8988T (cell line): ENCODE data around the gene ASB5.
"Not testable (repeated sequence)": the region's sequence is repeated elsewhere in the genome, so short reads cannot be mapped to it uniquely, and the experiment has no call there.

Source experiments
- DNase-seq: peaks from one replicate; pipeline ENCODE4 v3.0.0; 2011

The ASB5 gene

DNA sequence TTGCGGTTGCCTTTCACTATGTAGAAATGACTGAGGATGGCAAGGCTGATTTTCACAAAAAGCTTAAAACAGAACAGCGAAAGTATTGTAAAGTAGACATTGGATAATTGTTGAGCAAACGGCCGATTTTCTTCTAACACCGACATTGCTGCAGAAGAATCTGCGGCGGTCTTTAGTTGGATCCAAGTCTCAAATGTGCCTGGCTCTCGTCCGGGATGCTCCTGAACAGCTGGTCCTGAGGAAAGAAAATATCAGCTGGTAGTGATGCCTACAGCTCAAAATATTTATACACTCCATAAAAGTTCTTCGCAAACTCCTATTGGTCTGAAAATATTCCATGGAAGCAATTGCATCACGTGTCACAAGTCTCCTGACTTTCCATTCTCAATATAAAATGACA lies at the start of gene ASB5:
ASB5 (minus strand) TSS at position 260 of the 400 bp plus-strand sequence; CDS start at position 146, 114 bp downstream.
- DNase-seq: no peak

GRCh38 chr4:176313596-176314336 lies 44.7 kb upstream of the ASB5 start:
- no peak for DNase-seq

DNA sequence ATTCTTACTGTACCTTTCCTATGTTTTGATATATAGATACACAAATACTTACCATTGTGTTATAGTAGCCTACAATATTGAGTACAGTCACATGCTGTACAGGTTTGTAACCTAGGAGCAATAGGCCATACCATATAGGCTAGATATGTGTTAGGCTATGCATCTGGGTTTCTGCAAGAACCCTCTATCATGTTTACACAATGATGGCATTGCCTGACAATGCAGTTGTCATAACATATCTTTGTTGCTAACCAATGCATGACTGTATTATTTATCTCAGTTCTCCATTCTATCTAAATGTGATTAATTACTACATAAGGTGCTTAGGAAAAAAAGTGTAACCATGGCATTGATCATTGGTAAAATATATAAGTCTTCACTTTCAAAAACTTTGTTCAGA lies 40.8 kb upstream of the ASB5 start:
- no peak for DNase-seq

DNA sequence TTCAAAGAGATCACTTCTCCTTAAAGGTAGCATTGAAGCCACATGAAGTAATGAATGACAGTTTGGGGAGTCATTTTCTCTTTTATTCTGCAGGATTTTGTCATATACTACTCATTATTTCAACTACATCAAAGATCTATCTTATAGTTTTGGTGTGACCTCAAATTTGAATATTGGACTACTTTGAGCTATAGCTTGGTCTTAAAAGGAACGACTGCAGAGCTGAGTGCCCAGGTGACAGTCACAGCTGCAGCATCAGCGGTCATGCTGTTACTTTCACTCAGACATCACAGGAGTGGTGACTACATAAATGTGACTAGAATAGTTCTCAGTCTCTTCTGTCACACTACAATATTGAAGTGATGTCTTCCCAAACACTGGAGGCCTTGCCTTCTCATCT lies 40.0 kb upstream of the ASB5 start:
- DNase-seq: no peak

- DNase-seq: no peak
Observed at GRCh38 chr4:176308441-176308840, 39.4 kb upstream of the ASB5 start.

GRCh38 chr4:176307666-176307930 lies 38.6 kb upstream of the ASB5 start:
- DNase-seq: no peak

DNA sequence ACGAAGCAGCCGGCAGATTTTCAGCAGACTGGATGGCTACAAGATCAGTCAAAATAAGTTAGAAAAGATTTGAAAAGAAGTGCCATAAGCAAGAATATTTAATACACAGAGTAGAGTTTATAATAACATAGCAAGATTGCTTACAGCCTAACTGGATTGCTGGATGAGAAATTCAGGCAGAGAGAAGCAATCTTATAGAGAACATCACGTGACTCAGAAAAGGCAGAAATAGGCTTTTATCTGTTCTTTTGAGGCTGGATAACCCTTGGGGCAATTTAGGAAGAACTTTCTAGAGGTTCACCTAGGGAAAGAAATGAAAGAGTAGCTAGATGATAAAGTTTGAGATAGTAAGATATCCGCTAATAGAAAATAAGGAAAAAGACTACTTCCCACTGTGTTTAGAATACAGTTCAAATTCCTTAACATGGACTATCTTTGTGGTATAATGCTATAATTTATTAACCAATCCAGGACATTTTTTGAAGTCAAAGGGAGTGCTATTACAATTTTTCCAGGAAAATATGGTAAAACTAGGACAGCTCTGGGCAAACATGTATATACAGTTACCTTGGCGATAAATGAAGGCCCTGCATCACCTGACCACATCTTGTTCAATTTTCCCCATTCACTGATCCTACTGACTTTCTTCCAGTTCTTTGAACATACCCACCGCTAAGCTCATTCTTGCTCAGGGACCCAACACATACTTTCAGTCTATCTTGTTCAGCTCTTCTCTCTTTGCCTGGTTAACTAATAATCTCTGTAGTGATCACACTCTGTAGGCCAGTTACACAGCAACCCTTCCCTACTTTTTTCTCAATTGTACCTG lies 38.0 kb upstream of the ASB5 start:
- no peak for DNase-seq

- no peak for DNase-seq
Observed at GRCh38 chr4:176303938-176304337, 34.9 kb upstream of the ASB5 start.

DNA sequence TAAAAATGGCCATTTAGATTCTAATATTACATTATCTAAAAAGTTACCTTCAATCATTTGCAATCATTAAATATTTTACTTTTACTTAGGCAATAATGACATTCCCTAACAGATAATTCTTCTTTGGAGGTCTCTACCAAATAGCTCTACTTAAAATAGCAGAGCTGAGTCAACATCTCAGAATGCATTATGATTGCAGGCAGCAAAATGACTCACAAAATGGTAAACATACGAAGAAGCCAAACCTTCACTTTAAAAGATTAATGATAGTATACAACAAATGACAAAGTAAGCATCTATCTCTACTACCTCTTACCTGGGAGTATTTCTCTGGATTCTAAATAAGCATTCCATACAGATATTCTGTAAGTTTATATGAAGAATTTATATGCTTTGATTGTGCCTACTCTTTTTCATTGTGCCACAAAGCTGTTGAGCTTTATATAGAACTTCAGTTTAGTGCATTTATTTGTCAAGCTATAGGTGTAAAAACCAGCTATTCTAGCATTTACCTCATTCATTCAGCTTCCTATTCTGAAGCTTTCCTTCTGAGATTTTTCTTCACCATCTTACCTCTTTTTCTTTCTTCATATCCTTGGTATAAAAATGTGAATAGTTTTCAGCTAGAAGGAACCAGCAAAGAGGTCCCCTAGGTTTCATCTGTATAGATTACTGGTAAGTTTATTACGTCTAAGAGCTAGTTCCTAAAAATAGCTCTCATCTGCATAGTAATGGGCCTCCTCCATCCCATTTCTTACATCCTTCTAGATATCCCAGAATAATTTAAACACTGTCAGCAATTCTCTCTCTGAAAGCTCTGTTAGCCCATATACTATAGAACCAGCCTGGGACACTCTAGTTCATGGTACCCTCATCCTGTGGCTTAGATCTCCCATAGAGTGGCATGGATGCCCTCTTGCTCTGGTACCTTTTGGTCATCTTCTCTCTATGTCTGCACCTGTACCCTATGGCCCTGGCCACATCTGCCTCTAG lies 33.6 kb upstream of the ASB5 start:
- DNase-seq: no peak

- DNase-seq: no peak
Observed at GRCh38 chr4:176300565-176300964, 31.5 kb upstream of the ASB5 start.

DNA sequence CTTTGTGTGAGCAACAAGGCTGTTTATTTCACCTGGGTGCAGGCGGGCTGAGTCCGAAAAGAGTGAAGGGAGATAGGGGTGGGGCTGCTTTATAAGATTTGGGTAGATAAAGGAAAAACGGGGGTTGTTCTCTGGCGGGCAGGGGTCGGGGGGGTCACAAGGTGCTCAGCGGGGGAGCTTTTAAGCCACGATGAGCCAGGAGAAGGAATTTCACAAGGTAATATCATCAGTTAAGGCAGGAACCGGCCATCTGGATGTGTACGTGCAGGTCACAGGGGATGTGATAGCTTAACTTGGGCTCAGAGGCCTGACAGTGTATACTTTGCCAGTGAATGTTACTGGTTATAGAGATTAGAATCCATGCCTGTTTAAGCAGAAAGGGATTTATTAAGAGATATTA lies 31.0 kb upstream of the ASB5 start:
- no peak for DNase-seq

DNA sequence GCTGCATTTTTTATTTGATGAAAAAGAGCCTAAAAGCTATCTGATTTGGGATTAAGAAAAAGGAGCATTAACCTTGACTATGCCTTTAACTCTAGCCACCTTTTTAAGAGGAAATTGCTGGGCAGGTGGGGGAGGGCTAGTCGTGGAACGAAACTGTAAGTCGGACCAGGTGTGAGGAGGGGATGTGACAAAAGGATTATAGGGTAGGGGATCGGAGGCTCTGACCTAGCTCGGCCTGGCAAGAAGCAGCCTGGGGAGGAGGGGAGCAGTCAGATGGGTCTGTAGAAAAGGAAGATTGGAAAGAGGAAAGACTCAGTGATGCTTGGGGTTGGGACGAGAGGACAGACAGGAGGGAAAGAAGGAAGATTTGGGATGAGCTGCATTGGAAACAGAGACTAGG lies 29.6 kb upstream of the ASB5 start:
- DNase-seq: no peak

- not testable (repeated sequence) for DNase-seq
Observed at GRCh38 chr4:176295907-176296306, 26.9 kb upstream of the ASB5 start.

- no peak for DNase-seq
Observed at GRCh38 chr4:176293660-176294059, 24.6 kb upstream of the ASB5 start.

- DNase-seq: no peak
Observed at GRCh38 chr4:176292920-176293319, 23.9 kb upstream of the ASB5 start.

DNA sequence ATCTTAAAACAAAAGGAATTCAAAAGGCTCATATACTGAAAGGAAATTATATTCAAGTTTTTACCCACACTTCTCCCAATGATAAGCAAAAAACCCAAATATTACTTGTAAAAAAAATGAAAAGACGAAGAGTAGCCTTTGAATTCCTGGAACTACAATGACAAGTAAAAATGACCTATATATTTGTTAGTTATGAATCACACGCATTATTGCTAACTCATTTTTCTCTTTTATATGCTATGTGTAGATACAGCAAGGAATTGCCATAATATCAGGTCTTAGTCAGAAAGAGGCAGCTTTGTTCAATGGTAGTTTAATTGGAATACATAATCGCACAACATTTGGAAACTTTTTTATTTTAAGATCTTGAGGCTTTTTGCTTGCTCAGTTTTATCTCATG lies 22.7 kb upstream of the ASB5 start:
- no peak for DNase-seq

- DNase-seq: no peak
Observed at GRCh38 chr4:176290520-176290919, 21.5 kb upstream of the ASB5 start.

- no peak for DNase-seq
Observed at GRCh38 chr4:176289561-176289960, 20.5 kb upstream of the ASB5 start.

DNA sequence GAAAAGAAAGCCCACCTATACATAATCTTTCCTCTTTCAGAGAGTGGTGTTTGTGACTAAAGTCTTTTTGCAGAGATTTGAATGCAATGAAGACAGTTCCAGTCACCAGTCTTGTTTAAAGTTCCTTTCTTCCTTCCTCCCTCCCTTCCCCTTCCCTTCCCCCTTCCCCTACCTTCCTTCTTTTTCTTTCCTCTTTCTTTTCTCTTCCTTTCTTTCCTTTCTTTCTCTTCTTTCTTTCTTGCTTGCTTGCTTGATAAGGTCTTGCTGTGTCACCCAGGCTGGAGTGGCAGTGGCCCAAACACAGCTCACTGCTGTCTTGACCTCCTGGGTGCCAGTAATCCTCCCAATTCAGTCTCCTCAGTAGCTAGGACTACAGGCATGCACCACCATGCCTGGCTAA lies 19.0 kb upstream of the ASB5 start:
- DNase-seq: no peak

DNA sequence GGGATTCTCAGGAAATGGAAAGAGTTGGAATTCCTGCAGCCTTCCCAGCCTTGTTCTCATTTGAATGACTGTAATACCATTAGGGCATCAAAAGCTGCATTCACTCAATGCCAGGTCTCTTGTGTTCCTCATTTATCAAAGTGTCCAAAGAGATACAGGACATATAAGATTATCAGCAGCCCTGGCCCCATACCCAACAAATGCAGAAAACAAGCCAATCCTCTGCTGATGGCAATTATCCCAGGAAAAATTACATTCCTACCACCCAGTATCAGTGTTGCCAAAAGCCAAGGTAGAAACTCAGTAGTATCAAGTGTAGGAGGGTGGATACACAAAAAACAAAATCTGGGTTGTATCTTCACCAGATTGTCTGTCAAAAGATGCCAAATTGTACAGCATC lies 18.5 kb upstream of the ASB5 start:
- no peak for DNase-seq

DNA sequence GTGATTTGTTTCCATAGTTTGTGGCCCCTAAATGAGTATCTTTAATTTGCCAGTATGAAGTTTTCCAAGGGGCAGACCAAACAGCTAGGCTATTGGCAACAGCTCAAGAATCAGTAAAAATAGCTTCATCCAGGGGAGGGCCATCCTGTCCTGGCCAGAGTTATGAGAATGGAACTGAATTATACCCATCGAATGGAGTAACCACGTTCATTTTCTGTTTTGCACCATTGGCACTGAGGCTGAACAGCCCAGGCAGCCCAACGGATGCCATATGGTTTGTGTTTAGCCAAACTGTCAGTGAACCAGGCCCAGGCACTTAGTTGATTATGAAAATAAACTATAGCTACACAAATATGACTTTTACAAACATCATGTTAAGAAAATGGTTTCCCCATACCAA lies 17.7 kb upstream of the ASB5 start:
- DNase-seq: no peak

- not testable (repeated sequence) for DNase-seq
Observed at GRCh38 chr4:176279560-176279959, 10.5 kb upstream of the ASB5 start.

- DNase-seq: peak; percentile 17
Observed at GRCh38 chr4:176277162-176277904, 8.3 kb upstream of the ASB5 start.
